ENCODE data around the gene RALGAPB.
"Not testable (repeated sequence)": the region's sequence is repeated elsewhere in the genome, so short reads cannot be mapped to it uniquely, and the experiment has no call there.

The RALGAPB gene

DNA sequence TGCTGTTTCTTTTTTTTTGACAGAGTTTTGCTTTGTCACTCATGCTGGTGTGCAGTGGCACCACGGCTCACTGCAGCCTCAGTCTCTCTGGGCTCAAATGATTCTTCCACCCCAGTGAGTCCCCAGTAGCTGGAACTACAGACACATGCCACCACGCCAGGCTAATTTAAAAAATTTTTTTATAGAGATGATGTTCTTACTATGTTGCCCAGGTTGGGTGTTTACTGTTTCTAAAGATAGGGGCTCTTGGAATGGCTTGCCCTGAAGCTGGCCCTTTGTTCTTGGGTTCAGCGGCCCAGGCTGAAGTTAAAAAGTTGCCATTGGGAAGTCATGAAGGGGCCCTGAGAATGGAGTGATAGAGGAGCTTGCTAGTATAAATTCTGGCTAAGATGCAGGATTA, 16.5 kb downstream of the RALGAPB start:
- DNase-seq = no peak

- no peak for DNase-seq
Measured at GRCh38 chr20:38497246-38497935, 24.7 kb downstream of the RALGAPB start.

DNA sequence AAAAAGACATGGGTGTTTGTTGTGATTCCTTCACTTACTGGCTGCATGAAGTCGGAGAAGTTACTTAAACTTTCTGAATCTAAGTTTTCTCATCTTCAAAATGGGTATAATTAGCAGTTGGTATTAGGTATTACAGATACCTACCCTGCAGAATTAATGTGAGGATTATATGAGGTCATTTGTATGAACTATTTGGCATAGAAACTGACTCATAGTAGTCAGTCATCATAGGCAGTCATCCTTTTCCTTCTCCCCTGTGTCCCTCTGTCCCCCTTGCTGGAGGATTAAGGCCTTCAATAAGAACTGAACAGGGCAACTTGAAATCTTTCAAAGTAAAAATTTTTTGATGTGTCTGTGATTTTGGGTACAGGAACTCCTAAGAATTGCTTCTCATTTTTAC, 26.3 kb downstream of the RALGAPB start:
- no peak for DNase-seq

- DNase-seq = no peak
Measured at GRCh38 chr20:38499366-38499765, 26.7 kb downstream of the RALGAPB start.

- DNase-seq = no peak
Measured at GRCh38 chr20:38501858-38502436, 29.3 kb downstream of the RALGAPB start.

GRCh38 chr20:38504368-38505090, 31.9 kb downstream of the RALGAPB start:
- DNase-seq = no peak

GRCh38 chr20:38505091-38505455, 32.4 kb downstream of the RALGAPB start:
- no peak for DNase-seq

DNA sequence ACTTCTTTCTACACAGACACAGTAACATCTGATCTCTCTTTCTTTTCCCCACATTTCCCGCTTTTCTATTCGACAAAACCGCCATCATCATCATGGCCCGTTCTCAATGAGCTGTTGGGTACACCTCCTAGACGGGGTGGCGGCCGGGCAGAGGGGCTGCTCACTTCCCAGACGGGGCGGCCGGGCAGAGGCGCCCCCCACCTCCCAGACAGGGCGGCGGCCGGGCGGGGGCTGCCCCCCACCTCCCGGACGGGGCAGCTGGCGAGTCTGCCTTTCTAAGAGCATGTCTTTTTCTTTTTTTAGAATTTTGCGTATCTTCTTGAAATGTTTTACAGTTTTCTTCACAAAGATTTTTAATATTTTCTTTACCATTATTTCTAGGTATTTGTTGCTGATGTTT, 39.1 kb downstream of the RALGAPB start:
- DNase-seq = not testable (repeated sequence)

DNA sequence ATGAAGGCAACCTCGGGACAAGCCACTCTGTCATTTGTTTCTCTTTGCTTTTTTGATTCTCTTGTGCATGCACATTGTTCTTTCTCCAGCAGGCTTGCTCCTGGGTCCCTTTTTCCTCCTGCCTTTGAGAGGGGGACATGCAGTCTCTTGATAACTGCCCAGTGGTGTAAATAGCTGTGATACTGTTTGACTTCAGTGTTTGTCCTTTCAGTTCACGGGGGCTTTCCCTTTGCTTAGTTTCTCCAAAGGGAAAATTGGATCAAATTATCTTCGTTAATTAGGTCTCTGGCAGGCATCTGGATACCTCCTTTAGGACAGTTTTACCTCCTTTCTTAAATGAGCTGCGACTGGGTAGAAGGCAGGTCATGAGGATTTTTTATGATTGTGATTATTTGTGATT, 41.5 kb downstream of the RALGAPB start:
- no peak for DNase-seq

DNA sequence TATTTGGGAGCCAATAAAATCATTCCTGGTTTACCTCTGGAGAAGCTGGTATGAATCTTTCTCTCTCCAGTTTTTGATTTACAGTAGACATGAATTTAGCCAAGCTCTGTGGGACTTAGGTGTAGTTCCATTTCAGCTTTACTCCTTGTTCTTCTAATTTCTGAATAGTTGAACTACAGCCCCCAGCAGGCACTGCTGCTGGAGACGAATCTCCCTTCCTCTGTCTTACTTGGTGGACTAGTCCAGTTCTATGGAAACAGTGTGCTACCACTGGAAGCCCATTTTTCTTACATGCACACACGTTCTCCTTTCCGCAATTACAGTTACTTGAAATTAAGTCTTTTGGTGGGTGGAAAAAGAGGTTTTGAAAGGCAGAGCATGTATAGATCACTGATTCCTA, 42.3 kb downstream of the RALGAPB start:
- DNase-seq = no peak

- DNase-seq = no peak
Measured at GRCh38 chr20:38515631-38516030, 43.0 kb downstream of the RALGAPB start.

GRCh38 chr20:38519426-38519825, 46.8 kb downstream of the RALGAPB start:
- DNase-seq = no peak

GRCh38 chr20:38520261-38520660, 47.6 kb downstream of the RALGAPB start:
- no peak for DNase-seq

- no peak for DNase-seq
Measured at GRCh38 chr20:38523697-38524096, 51.1 kb downstream of the RALGAPB start.

DNA sequence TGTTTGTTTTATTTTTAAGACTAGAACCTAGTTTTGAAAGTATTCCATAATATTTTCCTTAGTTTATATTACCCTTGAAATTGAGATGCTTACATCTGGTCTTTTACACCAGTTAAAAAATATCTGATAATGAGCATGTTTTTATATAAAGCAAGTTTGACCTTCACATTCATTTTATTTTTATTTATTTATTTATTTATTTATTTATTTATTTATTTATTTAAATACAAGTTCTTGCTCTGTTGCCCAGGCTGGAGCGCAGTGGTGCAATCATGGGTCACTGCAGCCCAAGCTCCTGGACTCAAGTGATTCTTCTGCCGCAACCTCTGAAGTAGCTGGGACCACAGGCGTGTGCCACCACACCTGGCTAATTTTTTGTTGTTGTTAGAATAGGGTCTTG, 55.5 kb downstream of the RALGAPB start:
- DNase-seq = no peak

DNA sequence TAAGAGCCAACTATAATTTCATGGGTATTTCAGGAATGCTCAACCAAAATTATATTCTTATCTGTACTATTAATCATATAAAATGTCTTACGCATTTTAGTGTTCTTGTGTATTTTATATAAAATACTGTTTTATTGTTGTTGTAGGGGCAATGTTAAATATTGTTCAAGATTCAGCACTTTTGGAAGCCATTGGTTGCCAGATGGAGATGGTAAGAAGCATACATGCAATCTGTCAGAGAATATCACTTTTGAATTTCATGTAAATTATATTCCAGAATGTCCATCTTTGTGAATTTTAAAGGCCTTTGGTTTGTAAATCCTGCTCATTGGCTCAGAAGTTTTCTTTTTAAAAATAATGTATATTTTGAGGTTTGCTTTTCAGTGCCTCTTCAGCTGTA, 58.4 kb downstream of the RALGAPB start:
- DNase-seq = no peak

- no peak for DNase-seq
Measured at GRCh38 chr20:38534756-38535155, 62.1 kb downstream of the RALGAPB start.

GRCh38 chr20:38536310-38536709, 63.7 kb downstream of the RALGAPB start:
- no peak for DNase-seq

DNA sequence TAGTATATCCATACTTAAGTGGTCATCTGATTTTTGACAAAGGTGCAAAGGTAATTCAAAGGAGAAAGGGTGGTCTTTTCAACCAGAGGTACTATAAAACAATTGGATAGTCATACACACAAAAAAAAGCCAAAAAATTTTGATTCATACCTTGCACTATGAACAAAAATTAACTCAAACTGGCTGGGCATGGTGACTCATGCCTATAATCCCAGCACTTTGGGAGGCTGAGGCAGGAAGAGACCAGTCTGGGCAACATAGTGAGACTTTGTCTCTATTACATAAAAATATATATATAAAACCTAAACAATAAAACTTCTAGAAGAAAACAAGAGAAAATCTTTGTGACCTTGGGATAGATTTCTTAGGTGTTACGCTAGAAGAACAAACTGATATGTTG, 64.5 kb downstream of the RALGAPB start:
- no peak for DNase-seq

GRCh38 chr20:38538789-38539188, 66.1 kb downstream of the RALGAPB start:
- DNase-seq = no peak

DNA sequence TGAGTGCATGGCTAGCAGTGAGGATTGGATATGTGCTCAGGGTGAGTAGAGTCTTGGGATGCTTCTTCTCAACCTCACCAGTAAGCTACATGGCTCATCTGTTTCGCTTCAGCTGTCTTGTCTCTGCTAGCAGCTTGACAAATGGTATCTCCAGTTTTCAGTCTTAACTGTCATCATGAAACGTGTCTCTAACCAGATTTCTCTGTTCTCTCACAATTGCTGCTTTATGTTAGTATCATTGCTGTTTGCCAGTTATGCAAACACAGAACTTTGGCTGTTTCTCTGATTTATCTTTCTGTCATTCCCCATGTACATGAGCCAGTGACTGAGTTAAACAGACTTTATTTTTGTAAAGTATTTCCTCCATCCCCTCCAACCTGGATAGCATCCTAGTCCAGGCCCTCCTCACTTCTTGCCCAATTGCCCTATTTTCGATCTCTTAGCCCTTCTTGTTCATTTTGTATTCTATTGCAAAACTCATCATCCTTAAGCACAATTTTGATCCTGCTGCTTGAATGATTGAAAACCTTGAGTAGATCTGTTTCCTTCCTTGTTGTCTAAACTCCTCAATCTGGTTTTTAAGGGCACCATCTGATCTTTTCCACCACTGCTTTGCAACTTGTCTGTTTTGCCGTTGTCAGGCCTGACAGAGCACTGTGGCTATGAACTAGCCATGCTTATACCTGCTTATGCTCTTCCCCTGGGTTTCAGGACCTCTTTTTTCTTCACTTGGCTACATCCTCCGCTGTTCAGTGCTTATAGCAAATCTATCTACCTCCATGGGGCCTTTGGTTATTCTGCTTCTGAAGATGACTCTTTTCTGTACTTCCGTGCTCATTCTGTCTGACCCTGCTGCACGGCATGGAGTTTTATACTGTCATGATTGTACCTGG, 70.6 kb downstream of the RALGAPB start:
- no peak for DNase-seq

- no peak for DNase-seq
Measured at GRCh38 chr20:38545771-38546170, 73.1 kb downstream of the RALGAPB start.

Data from right kidney (tissue), 1 donor.